Medulla oblongata (tissue), 1 donor: ENCODE results near the gene WDR37.
"Not testable (repeated sequence)": the region's sequence is repeated elsewhere in the genome, so short reads cannot be mapped to it uniquely, and the experiment has no call there.

Source experiments
- DNase-seq: peaks from one replicate; pipeline ENCODE4 v3.0.0-alpha.2; 2015; ENCODE audit errors: extremely low spot score

WDR37 gene

GRCh38 chr10:1104971-1105370 lies 48.8 kb downstream of the WDR37 start:
- no peak for DNase-seq

GRCh38 chr10:1107004-1107403 lies 50.8 kb downstream of the WDR37 start:
- DNase-seq: no peak

GRCh38 chr10:1107679-1108078 lies 51.5 kb downstream of the WDR37 start:
- DNase-seq: no peak

- peak; percentile 60 for DNase-seq
These were observed 53.8 kb downstream of the WDR37 start for GRCh38 chr10:1109795-1110673.

GRCh38 chr10:1110674-1111119 lies 54.5 kb downstream of the WDR37 start:
- DNase-seq: no peak

GRCh38 chr10:1114315-1114714 lies 58.1 kb downstream of the WDR37 start:
- no peak for DNase-seq

GRCh38 chr10:1114719-1115606 lies 58.8 kb downstream of the WDR37 start:
- no peak for DNase-seq

GRCh38 chr10:1115607-1115955 lies 59.4 kb downstream of the WDR37 start:
- DNase-seq: no peak

GRCh38 chr10:1116051-1116450 lies 59.9 kb downstream of the WDR37 start:
- no peak for DNase-seq

- DNase-seq: no peak
These were observed 60.6 kb downstream of the WDR37 start for GRCh38 chr10:1116696-1117280.

GRCh38 chr10:1117651-1118050 lies 61.5 kb downstream of the WDR37 start:
- DNase-seq: no peak

GRCh38 chr10:1118318-1118717 lies 62.1 kb downstream of the WDR37 start:
- not testable (repeated sequence) for DNase-seq

GRCh38 chr10:1119027-1119426 lies 62.8 kb downstream of the WDR37 start:
- no peak for DNase-seq

GRCh38 chr10:1119501-1119900 lies 63.3 kb downstream of the WDR37 start:
- no peak for DNase-seq

- DNase-seq: no peak
These were observed 64.1 kb downstream of the WDR37 start for GRCh38 chr10:1120306-1120705.

GRCh38 chr10:1120801-1121211 lies 64.6 kb downstream of the WDR37 start:
- peak; percentile 67 for DNase-seq

GRCh38 chr10:1121271-1121970 lies 65.2 kb downstream of the WDR37 start:
- peak; percentile 53 for DNase-seq

- DNase-seq: no peak
These were observed 66.2 kb downstream of the WDR37 start for GRCh38 chr10:1122349-1122748.

- no peak for DNase-seq
These were observed 67.0 kb downstream of the WDR37 start for GRCh38 chr10:1123198-1123597.

GRCh38 chr10:1123972-1124371 lies 67.8 kb downstream of the WDR37 start:
- no peak for DNase-seq

GRCh38 chr10:1124796-1125195 lies 68.6 kb downstream of the WDR37 start:
- no peak for DNase-seq

GRCh38 chr10:1126461-1126860 lies 70.3 kb downstream of the WDR37 start:
- DNase-seq: no peak
